ENCODE results near the gene OR52A1. TPM values are rescaled to one million over a fixed set of nuclear protein-coding genes. Genes with fewer than 3 reads are reported as not detected.
A peak's percentile ranks its signal among the peaks of the same experiment; 100 is the strongest.

OR52A1 gene
- total and polyA plus RNA-seq, 9 of the 15 experiments (the other 6 are each of a cell fraction or from before 2014, with no cell fraction given): under 0.01 to 0.33 (median 0.13) TPM; not detected in 3

- Histone ChIP-seq H3K9me3 (replicated peaks; ENCODE audit: control insufficient read depth, insufficient read depth, low read depth, low read length) (no peaks in the 10 kb centered on the region), H3K9ac (ENCODE audit: insufficient read depth in 1 of 2, low read depth in 2 of 2, low read length in 2 of 2) (no peak overlapping the region), H3K4me1 (replicated peaks in 1 of 2; ENCODE audit: control insufficient read depth in 2 of 2, insufficient read depth in 2 of 2, low read length in 2 of 2) (peaks cover 6 to 18% of the 10 kb centered on the region in 2 experiments; a peak in 4 of 5 replicates), H3K4me2 (ENCODE audit: insufficient read depth, low read length) (no peak overlapping the region; the same call in 1 of the 2 replicates), H3K9me1 (ENCODE audit: control insufficient read depth, insufficient read depth, low read length) (no peaks in the 10 kb centered on the region), H2AFZ (ENCODE audit: low read depth, low read length) (peak overlapping the region; percentile 88), H3K27ac (ENCODE audit: extremely low read depth, low read depth, low read length) (no peak overlapping the region; the same call in 2 of the 3 replicates), H3K36me3 (ENCODE audit: control insufficient read depth, insufficient read depth, low read length) (no peaks in the 10 kb centered on the region), H3K79me2 (ENCODE audit: control insufficient read depth, insufficient read depth, low read length) (no peaks in the 10 kb centered on the region), H3K27me3 (ENCODE audit: control insufficient read depth in 2 of 2, insufficient read depth in 2 of 2, low read length in 2 of 2) (no peaks in the 10 kb centered on the region), H3K4me3 (no peak overlapping the region), H4K20me1 (replicated peaks; ENCODE audit: control insufficient read depth, insufficient read depth, low read length) (no peaks in the 10 kb centered on the region)
- TF ChIP-seq RAD21 (CRISPR knock-in tag; conservative IDR thresholded peaks at IDR 0.05 in 1 of 2, IDR thresholded peaks at IDR 0.05 in 1 of 2) (peak in 1 of 2 experiments; percentile 49; a peak in 1 of 4 replicates), NFIC (IDR thresholded peaks at IDR 0.05) (0 out of 2 replicates have a peak, but pooled peaks have one; percentile 5), CBFB (CRISPR knock-in tag; IDR thresholded peaks at IDR 0.05) (no peak), ZNF431 (CRISPR knock-in tag; IDR thresholded peaks at IDR 0.05) (peak; percentile 45; the same call in 1 of the 2 replicates), REST (IDR thresholded peaks at IDR 0.05; ENCODE audit: borderline replicate concordance) (peak; percentile 46; the same call in 1 of the 2 replicates), REST (CRISPR knock-in tag; IDR thresholded peaks at IDR 0.05; ENCODE audit: low read depth) (no peak), TAF9B (IDR thresholded peaks at IDR 0.05; ENCODE audit: partially characterized antibody) (no peak)
- intact Hi-C loops (cut with micrococcal nuclease): loop anchor here (2.0 kb wide), 1 partner anchor 72 kb away; no protein-coding TSS in a partner anchor
- in situ Hi-C loops (cut with MboI): no loop called here
- ChIA-PET CTCF (ENCODE audit: low intra/inter-chr PET ratio) (interaction anchor here (1.0 kb wide), 1 partner anchor 73 kb away, joined by 3 read pairs; no protein-coding TSS in a partner anchor), POLR2A (interaction anchor here (0.9 kb wide), 1 partner anchor 72 kb away, joined by 3 read pairs; no protein-coding TSS in a partner anchor)
- no peak for DNase-seq (ENCODE audit: extremely low read depth in 1 of 4, low spot score in 3 of 4)
- FAIRE-seq: no peak
- no TSS peak for BruUV-seq (replicated peaks)
- peak; percentile 56 for ATAC-seq
- 38% methylated on average over 3 of the region's 3 CpGs for WGBS (ENCODE audit: insufficient coverage, low coverage, missing lambda C conversion rate)
Observed at GRCh38 chr11:5196731-5197130, 42.2 kb upstream of the OR52A1 start.
